Progenitor cell of endocrine pancreas (in vitro differentiated cells): Measurements from ENCODE around the gene HLF. TPM values are rescaled to one million over a fixed set of nuclear protein-coding genes. Genes with fewer than 3 reads are reported as not detected.

ENCODE experiments used
- DNase-seq: peaks from one replicate; pipeline ENCODE4 v3.0.0; 2021; ENCODE audit warnings: low spot score; ENCODE audit not compliant: unreplicated experiment
- H3K27ac Mint-ChIP-seq: 2 replicates; pipeline ENCODE4 v1.8.0; 2021; ENCODE audit warnings: mild to moderate bottlenecking, moderate library complexity, mixed read lengths
- H3K27me3 Mint-ChIP-seq: 2 replicates; pipeline ENCODE4 v1.8.0; 2021; ENCODE audit warnings: mixed read lengths
- H3K36me3 Mint-ChIP-seq: 2 replicates; pipeline ENCODE4 v1.8.0; 2022; ENCODE audit warnings: mixed read lengths; ENCODE audit not compliant: insufficient read depth
- H3K4me1 Mint-ChIP-seq: 2 replicates; pipeline ENCODE4 v1.8.0; 2021; ENCODE audit warnings: low read depth, mixed read lengths
- H3K4me3 Mint-ChIP-seq: 2 replicates; pipeline ENCODE4 v1.8.0; 2021; ENCODE audit warnings: low read depth, mild to moderate bottlenecking, moderate library complexity, mixed read lengths
- H3K9me3 Mint-ChIP-seq: 2 replicates; pipeline ENCODE4 v1.8.0; 2021; ENCODE audit warnings: low read depth, mixed read lengths
- total RNA-seq: library from RNA; stranded (reverse); gene quantifications from 2 replicates; pipeline ENCODE4 v1.2.1, GENCODE V29; 2021
- TF ChIP-seq, protein P1 (sequence below): fragments of 200-600 bp; sonication (generic); IDR thresholded peaks from one replicate; pipeline ENCODE4 v1.5.0; 2021; ENCODE audit warnings: antibody characterized with exemption, mild to moderate bottlenecking; ENCODE audit not compliant: unreplicated experiment

Gene HLF
- total RNA-seq, 1 donor from 2014 or later: 0.41 TPM

DNA sequence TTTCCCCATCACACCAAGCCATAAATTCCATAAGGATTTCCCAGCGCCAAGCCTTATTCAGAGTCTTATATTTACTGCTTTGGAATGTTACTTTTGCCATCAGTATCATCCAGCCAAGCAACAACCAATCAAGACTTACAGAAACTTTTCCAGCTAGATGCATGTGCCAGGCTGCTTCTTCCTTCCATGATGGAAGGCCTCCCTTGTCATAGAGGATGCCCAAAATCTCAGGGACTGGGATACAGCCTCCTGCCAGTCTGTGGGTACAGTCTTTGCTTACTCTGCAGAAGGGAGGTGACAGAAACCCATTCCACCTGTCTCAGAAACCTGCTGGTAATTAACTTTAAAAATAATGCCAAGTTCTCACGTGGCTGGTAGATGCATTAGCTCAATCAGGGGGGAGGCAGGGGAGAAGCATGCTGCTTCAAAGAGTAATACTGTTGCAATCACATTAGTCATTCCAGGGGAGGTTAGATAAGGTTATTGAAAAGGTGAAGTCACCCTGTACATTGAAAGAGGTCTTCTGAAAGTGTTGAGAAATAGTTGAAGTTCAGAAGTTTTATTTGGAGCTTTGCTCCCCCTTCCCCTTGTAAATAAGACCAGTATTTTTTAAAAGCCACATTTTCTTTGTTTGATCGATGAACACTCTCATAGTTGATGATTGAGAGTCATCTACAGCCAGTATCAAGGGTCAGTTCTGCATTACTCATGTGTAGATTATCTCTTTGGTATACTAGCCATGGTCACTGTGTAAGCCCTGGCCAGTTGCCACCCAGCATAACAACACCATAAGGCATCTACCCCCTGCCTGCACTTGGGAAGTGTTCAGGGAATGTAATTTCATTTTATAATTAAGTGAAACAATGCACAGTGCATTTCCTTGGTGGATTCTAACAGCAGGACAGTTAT lies 22.2 kb downstream of the HLF start:
- Mint-ChIP-seq H3K4me1 (peaks cover 4% of the 10 kb centered on the region), H3K27ac (no peak overlapping the region), H3K27me3 (peaks cover 3% of the 10 kb centered on the region), H3K4me3 (no peak overlapping the region), H3K9me3 (peaks cover 8% of the 10 kb centered on the region), H3K36me3 (no peaks in the 10 kb centered on the region)
- TF ChIP-seq, protein P1, sequence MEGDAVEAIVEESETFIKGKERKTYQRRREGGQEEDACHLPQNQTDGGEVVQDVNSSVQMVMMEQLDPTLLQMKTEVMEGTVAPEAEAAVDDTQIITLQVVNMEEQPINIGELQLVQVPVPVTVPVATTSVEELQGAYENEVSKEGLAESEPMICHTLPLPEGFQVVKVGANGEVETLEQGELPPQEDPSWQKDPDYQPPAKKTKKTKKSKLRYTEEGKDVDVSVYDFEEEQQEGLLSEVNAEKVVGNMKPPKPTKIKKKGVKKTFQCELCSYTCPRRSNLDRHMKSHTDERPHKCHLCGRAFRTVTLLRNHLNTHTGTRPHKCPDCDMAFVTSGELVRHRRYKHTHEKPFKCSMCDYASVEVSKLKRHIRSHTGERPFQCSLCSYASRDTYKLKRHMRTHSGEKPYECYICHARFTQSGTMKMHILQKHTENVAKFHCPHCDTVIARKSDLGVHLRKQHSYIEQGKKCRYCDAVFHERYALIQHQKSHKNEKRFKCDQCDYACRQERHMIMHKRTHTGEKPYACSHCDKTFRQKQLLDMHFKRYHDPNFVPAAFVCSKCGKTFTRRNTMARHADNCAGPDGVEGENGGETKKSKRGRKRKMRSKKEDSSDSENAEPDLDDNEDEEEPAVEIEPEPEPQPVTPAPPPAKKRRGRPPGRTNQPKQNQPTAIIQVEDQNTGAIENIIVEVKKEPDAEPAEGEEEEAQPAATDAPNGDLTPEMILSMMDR: no peak
- no peak for DNase-seq

DNA sequence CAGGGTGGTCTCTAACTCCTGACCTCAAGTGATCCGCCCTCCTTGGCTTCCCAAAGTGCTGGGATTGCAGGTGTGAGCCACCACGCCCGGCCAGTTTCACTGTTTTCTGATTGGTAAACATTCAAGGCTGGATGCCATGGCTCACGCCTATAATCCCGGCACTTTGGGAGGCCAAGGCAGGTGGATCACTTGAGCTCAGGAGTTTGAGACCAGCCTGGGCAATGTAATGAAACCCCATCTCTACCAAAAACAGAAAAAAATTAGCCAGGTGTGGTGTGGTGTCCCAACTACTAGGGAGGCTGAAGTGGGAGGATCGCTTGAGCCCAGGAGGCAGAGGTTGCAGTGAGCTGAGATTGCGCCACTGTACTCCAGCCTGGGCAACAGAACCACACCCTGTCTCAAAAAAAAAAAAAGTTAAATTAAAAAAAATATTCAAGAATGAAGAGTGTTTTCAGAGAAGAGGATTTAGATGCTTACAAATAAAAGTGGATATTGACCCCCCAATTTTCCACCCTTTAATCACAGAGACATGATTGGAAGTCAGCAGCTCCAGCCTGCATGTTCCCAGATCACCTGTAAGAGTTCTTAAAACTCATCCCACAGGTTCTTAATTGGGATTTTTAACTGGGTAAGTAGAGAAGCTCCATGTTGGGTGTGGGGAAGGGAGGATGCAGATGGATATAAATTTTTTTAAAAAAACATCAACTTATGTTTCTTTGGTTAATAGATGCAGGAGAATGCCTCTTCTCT lies 23.8 kb downstream of the HLF start:
- Mint-ChIP-seq H3K9me3 (peaks cover 8% of the 10 kb centered on the region), H3K36me3 (no peaks in the 10 kb centered on the region), H3K27me3 (peaks cover 3% of the 10 kb centered on the region), H3K4me1 (peaks cover 4% of the 10 kb centered on the region), H3K27ac (no peak overlapping the region), H3K4me3 (no peak overlapping the region)
- DNase-seq: no peak
- TF ChIP-seq, protein P1: no peak

DNA sequence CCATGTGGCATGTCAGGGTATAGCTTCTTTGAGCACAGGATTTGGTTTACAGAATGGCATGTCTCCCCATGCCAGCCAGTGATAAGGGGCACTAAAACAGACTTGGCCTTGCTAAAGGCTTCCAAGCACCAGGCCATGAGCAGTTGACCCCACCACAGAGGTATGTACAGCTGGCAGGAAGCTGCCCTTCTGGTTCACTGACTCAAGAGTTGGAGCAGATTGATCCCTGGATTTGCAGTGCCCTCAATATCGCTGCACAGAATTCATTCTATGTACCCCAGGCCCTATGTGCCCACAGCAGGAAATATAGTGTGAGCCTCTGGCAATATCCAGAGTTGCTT lies 24.3 kb downstream of the HLF start:
- no peak for DNase-seq
- no peak overlapping the region for H3K4me3 Mint-ChIP-seq
- no peaks in the 10 kb centered on the region for H3K36me3 Mint-ChIP-seq
- peaks cover 8% of the 10 kb centered on the region for H3K9me3 Mint-ChIP-seq
- H3K27ac Mint-ChIP-seq: no peak overlapping the region
- peaks cover 4% of the 10 kb centered on the region for H3K4me1 Mint-ChIP-seq
- TF ChIP-seq, protein P1: no peak
- peaks cover 3% of the 10 kb centered on the region for H3K27me3 Mint-ChIP-seq

DNA sequence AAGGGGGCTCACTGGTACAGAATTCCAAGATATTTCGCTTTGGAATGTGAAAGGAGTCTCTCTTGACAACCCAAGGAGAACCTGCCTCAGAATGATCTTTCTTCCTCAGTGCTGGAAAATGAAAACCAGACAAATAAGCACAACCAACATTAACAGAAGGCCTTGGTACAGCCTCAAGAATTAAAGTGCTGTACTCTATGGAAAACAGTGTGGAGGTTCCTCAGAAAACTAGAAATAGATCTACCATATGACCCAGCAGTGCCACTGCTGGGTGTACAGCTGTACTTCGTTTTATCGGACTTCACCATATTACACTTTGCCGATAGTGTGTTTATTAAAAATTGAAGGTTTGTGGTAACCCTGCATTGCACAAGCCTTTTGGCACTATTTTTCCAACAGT lies 25.2 kb downstream of the HLF start:
- DNase-seq: no peak
- H3K27me3 Mint-ChIP-seq: peaks cover 3% of the 10 kb centered on the region
- no peak overlapping the region for H3K4me3 Mint-ChIP-seq
- H3K36me3 Mint-ChIP-seq: no peaks in the 10 kb centered on the region
- peaks cover 8% of the 10 kb centered on the region for H3K9me3 Mint-ChIP-seq
- TF ChIP-seq, protein P1: no peak
- no peak overlapping the region for H3K27ac Mint-ChIP-seq
- H3K4me1 Mint-ChIP-seq: peaks cover 2% of the 10 kb centered on the region

GRCh38 chr17:55290492-55291113 lies 25.8 kb downstream of the HLF start:
- TF ChIP-seq, protein P1: no peak
- Mint-ChIP-seq H3K9me3 (peaks cover 8% of the 10 kb centered on the region), H3K36me3 (no peaks in the 10 kb centered on the region), H3K4me1 (peaks cover 3% of the 10 kb centered on the region), H3K27me3 (peaks cover 3% of the 10 kb centered on the region), H3K27ac (no peak overlapping the region), H3K4me3 (no peak overlapping the region)
- DNase-seq: no peak
